Astrocyte (in vitro differentiated cells and primary cell): ENCODE results near the gene TMCC1. TPM values are rescaled to one million over a fixed set of nuclear protein-coding genes. Genes with fewer than 3 reads are reported as not detected.

ENCODE experiments used
- DNase-seq: peaks from one replicate; pipeline ENCODE4 v3.0.0-alpha.2; 2010; ENCODE audit warnings: low read depth
- FAIRE-seq: peaks from 2 replicates; lab custom pipeline; 2011; peaks lifted over from hg19 to GRCh38; lab: Jason Lieb, UNC
- H2AFZ ChIP-seq: 2 replicates; pipeline ENCODE4 v1.6.0; 2012; ENCODE audit warnings: low read depth, low read length, inconsistent platforms
- H3K27ac ChIP-seq: 2 replicates; pipeline ENCODE4 v1.5.1; 2011; ENCODE audit warnings: low read depth, low read length, inconsistent platforms
- H3K27me3 ChIP-seq: 2 replicates; pipeline ENCODE4 v1.6.0; 2011; ENCODE audit warnings: low read length, inconsistent platforms; ENCODE audit not compliant: insufficient read depth
- H3K36me3 ChIP-seq: 2 replicates; pipeline ENCODE4 v1.5.1; 2011; ENCODE audit warnings: low read length, inconsistent platforms; ENCODE audit not compliant: insufficient read depth
- H3K4me1 ChIP-seq: 2 replicates; pipeline ENCODE4 v1.5.1; 2011; ENCODE audit warnings: low read length, inconsistent platforms; ENCODE audit not compliant: insufficient read depth
- H3K4me2 ChIP-seq: 2 replicates; pipeline ENCODE4 v1.6.0; 2012; ENCODE audit warnings: low read length, inconsistent platforms
- H3K4me3 ChIP-seq: 2 replicates; pipeline ENCODE4 v1.5.1; 2011; ENCODE audit warnings: low read depth, mild to moderate bottlenecking, low read length, inconsistent platforms; ENCODE audit not compliant: insufficient read depth
- H3K79me2 ChIP-seq: 2 replicates; pipeline ENCODE4 v1.6.0; 2012; ENCODE audit warnings: mild to moderate bottlenecking, low read length, inconsistent platforms; ENCODE audit not compliant: insufficient read depth
- H3K9ac ChIP-seq: 2 replicates; pipeline ENCODE4 v1.6.0; 2012; ENCODE audit warnings: mild to moderate bottlenecking, low read length, inconsistent platforms
- H3K9me3 ChIP-seq: 2 replicates; pipeline ENCODE4 v1.5.1; 2012; ENCODE audit warnings: low read depth, mild to moderate bottlenecking, low read length, inconsistent platforms; ENCODE audit not compliant: insufficient read depth
- H4K20me1 ChIP-seq: 2 replicates; pipeline ENCODE4 v1.6.0; 2012; ENCODE audit warnings: low read length, inconsistent platforms; ENCODE audit not compliant: insufficient read depth
- H3K27ac Mint-ChIP-seq: one replicate; pipeline ENCODE4 v1.8.0; 2021; ENCODE audit warnings: mild to moderate bottlenecking, mixed read lengths; ENCODE audit not compliant: unreplicated experiment
- H3K27me3 Mint-ChIP-seq: one replicate; pipeline ENCODE4 v1.8.0; 2021; ENCODE audit warnings: low read depth, mixed read lengths; ENCODE audit not compliant: unreplicated experiment
- H3K36me3 Mint-ChIP-seq: one replicate; pipeline ENCODE4 v1.8.0; 2021; ENCODE audit warnings: low read depth, mixed read lengths; ENCODE audit not compliant: unreplicated experiment
- H3K4me1 Mint-ChIP-seq: one replicate; pipeline ENCODE4 v1.8.0; 2021; ENCODE audit warnings: low read depth, mixed read lengths; ENCODE audit not compliant: unreplicated experiment
- H3K4me3 Mint-ChIP-seq: one replicate; pipeline ENCODE4 v1.8.0; 2021; ENCODE audit warnings: mild to moderate bottlenecking, moderate library complexity, mixed read lengths; ENCODE audit not compliant: unreplicated experiment
- H3K9me3 Mint-ChIP-seq: one replicate; pipeline ENCODE4 v1.8.0; 2021; ENCODE audit warnings: mild to moderate bottlenecking, mixed read lengths; ENCODE audit not compliant: unreplicated experiment
- EZH2 ChIP-seq: IDR thresholded peaks from 2 replicates; pipeline ENCODE4 v1.6.1; 2012; ENCODE audit warnings: mild to moderate bottlenecking, low read length, inconsistent platforms; ENCODE audit not compliant: insufficient read depth
- total RNA-seq: library from RNA; stranded (reverse); gene quantifications from 2 replicates; pipeline ENCODE4 v1.2.1, GENCODE V29; 2021
- TF ChIP-seq, protein P1 (sequence below): IDR thresholded peaks from 2 replicates; pipeline ENCODE4 v1.5.1; 2011; ENCODE audit warnings: low read depth, mild to moderate bottlenecking, inconsistent platforms, low read length, moderate library complexity; ENCODE audit not compliant: insufficient read depth

Gene TMCC1
- total RNA-seq, 1 donor from 2014 or later = 37.9 TPM

DNA sequence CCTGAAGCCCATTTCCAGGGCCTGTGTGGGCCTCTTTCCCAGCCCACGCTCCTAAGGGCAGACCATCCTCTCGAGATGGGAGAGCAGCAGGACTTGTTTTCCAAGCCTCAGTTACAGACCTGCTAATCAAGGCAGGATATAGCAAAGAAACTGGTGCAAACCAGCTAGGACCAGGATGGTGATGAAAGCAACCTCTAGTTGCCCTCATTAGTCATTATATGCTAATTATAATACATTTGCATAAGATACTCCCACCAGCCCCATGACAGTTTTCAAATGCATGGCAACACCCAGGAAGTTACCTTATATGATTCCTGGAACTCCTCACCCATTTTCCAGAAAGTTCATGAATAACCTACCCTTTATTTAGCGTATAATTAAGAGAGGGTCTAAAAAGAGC lies 46.6 kb upstream of the TMCC1 start:
- no peaks in the 10 kb centered on the region for H3K9me3 ChIP-seq
- Mint-ChIP-seq H3K36me3 (no peaks in the 10 kb centered on the region), H3K4me1 (no peaks in the 10 kb centered on the region), H3K27ac (no peak overlapping the region), H3K9me3 (peaks cover 2% of the 10 kb centered on the region), H3K4me3 (no peak overlapping the region), H3K27me3 (peaks cover 29% of the 10 kb centered on the region)
- H3K4me2 ChIP-seq = no peak overlapping the region
- DNase-seq (peak; percentile 3), FAIRE-seq (no peak)
- H3K27me3 ChIP-seq = peaks cover 2% of the 10 kb centered on the region
- no peaks in the 10 kb centered on the region for H3K4me1 ChIP-seq
- TF ChIP-seq, protein P1, sequence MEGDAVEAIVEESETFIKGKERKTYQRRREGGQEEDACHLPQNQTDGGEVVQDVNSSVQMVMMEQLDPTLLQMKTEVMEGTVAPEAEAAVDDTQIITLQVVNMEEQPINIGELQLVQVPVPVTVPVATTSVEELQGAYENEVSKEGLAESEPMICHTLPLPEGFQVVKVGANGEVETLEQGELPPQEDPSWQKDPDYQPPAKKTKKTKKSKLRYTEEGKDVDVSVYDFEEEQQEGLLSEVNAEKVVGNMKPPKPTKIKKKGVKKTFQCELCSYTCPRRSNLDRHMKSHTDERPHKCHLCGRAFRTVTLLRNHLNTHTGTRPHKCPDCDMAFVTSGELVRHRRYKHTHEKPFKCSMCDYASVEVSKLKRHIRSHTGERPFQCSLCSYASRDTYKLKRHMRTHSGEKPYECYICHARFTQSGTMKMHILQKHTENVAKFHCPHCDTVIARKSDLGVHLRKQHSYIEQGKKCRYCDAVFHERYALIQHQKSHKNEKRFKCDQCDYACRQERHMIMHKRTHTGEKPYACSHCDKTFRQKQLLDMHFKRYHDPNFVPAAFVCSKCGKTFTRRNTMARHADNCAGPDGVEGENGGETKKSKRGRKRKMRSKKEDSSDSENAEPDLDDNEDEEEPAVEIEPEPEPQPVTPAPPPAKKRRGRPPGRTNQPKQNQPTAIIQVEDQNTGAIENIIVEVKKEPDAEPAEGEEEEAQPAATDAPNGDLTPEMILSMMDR = no peak
- H3K4me3 ChIP-seq = no peak overlapping the region
- H3K9ac ChIP-seq = no peak overlapping the region
- H2AFZ ChIP-seq = peak overlapping the region; percentile 14
- no peaks in the 10 kb centered on the region for H4K20me1 ChIP-seq
- H3K27ac ChIP-seq = no peak overlapping the region
- no peaks in the 10 kb centered on the region for H3K36me3 ChIP-seq
- H3K79me2 ChIP-seq = no peaks in the 10 kb centered on the region

DNA sequence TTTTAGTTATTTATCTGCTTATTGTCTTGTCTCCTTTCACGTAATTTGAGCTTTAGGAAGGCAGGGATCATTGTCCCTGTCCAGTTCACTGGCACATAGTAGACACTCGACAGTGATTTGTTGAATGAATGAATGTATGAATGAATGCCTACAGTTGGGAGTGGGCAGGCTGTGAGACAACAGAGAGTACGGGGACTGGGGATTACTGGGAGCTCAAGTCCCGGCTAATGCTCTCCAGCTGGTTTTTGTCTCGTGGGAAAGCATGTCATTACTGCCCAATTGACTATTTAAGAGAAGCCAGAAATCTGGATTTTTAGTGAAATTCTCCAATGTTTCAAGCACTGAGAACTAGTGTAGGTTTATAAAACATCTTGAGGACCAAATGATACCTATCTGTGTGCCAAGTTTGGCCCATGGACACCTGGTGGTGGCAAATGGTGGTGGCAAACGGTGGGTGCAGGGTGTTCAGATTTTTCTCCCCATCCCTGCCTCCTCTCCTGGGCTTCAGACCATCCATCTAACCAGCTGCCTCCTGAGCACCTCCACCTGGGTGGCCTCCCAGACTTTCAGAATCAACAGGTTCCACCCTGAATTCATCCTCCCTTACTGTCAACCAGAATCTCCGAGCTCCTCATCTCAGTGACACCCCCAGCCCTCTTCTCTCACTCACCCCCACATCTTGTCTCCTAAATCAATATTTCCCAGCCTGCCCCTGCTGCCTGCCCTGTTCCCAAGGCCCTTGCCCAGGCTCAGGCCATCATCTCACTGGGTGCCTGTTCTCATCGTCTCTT lies 44.8 kb upstream of the TMCC1 start:
- Histone ChIP-seq H3K9ac (no peak overlapping the region), H2AFZ (no peak overlapping the region), H3K9me3 (no peaks in the 10 kb centered on the region), H3K27me3 (peaks cover 4% of the 10 kb centered on the region), H3K4me1 (no peaks in the 10 kb centered on the region), H3K79me2 (no peaks in the 10 kb centered on the region), H4K20me1 (no peaks in the 10 kb centered on the region), H3K27ac (no peak overlapping the region), H3K4me2 (no peak overlapping the region), H3K4me3 (no peak overlapping the region), H3K36me3 (no peaks in the 10 kb centered on the region)
- no peak for FAIRE-seq
- H3K36me3 Mint-ChIP-seq = no peaks in the 10 kb centered on the region
- H3K27ac Mint-ChIP-seq = no peak overlapping the region
- TF ChIP-seq, protein P1 = no peak
- no peak for TF ChIP-seq EZH2
- H3K4me3 Mint-ChIP-seq = no peak overlapping the region
- H3K9me3 Mint-ChIP-seq = peaks cover 2% of the 10 kb centered on the region
- DNase-seq = no peak
- H3K4me1 Mint-ChIP-seq = no peaks in the 10 kb centered on the region
- H3K27me3 Mint-ChIP-seq = peaks cover 18% of the 10 kb centered on the region

DNA sequence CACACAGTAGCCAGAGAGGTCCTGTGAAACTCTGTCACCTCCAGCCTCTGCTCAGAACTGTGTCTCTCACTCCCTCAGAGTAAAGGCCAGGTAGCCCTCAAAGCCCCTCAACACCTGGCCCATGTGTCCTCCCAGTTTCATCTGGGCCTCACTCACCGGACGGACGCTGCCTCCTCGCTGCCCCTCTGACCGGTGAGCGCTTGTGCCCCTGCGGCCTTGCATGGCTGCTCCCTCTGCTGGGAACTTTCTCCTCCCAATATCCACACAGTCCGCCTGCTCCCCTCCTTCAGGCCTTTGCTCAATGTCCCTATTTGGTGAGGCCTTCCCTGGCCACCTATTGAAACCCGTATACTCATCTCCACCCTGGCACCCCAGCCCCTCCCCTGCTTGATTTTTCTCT lies 44.2 kb upstream of the TMCC1 start:
- Histone ChIP-seq H3K4me2 (no peak overlapping the region), H4K20me1 (no peaks in the 10 kb centered on the region), H3K79me2 (no peaks in the 10 kb centered on the region), H3K4me3 (no peak overlapping the region), H2AFZ (no peak overlapping the region), H3K9ac (no peak overlapping the region), H3K27me3 (peaks cover 7% of the 10 kb centered on the region), H3K36me3 (no peaks in the 10 kb centered on the region), H3K4me1 (no peaks in the 10 kb centered on the region), H3K27ac (no peak overlapping the region), H3K9me3 (no peaks in the 10 kb centered on the region)
- H3K4me3 Mint-ChIP-seq = no peak overlapping the region
- TF ChIP-seq, protein P1 = no peak
- TF ChIP-seq EZH2 = no peak
- H3K27ac Mint-ChIP-seq = no peak overlapping the region
- H3K4me1 Mint-ChIP-seq = no peaks in the 10 kb centered on the region
- H3K36me3 Mint-ChIP-seq = no peaks in the 10 kb centered on the region
- H3K27me3 Mint-ChIP-seq = peaks cover 18% of the 10 kb centered on the region
- DNase-seq = no peak
- H3K9me3 Mint-ChIP-seq = peaks cover 2% of the 10 kb centered on the region
- no peak for FAIRE-seq
